Lower leg skin (tissue), 4 donors: ENCODE results near the gene SRGAP1. TPM values are rescaled to one million over a fixed set of nuclear protein-coding genes. Genes with fewer than 3 reads are reported as not detected.

Experiments used
- DNase-seq, 2 donors: peaks; one replicate each; pipeline ENCODE4 v3.0.0-alpha.2; 2019; ENCODE audit warnings: low spot score in 2 of 2
- H3K4me3 ChIP-seq: fragments of 200-600 bp; sonication (generic); 2 replicates; pipeline ENCODE4 v1.5.1; 2017; ENCODE audit warnings: mild to moderate bottlenecking, low read depth; ENCODE audit not compliant: poor library complexity, severe bottlenecking
- CTCF ChIP-seq, 3 donors: fragments of 450-650 bp; IDR thresholded peaks; one replicate each; pipeline ENCODE4 v1.5.1; 2016; ENCODE audit warnings: antibody characterized with exemption in 3 of 3, mild to moderate bottlenecking in 3 of 3, moderate library complexity in 2 of 3
- POLR2A ChIP-seq, 2 donors: fragments of 450-650 bp; IDR thresholded peaks; one replicate each; pipeline ENCODE4 v1.6.1; 2016 to 2017; ENCODE audit warnings: antibody characterized with exemption in 2 of 2, mild to moderate bottlenecking in 1 of 2, moderate library complexity in 1 of 2
- WGBS, 2 donors: methylation state at CpG; one replicate each; pipeline ENCODE4 v1.1.5; 2018; 5-methylcytosine and 5-hydroxymethylcytosine counted together
- intact Hi-C: fragments of 100-400 bp; cut with DNase I; formaldehyde crosslinking; loops from one replicate; pipeline ENCODE4 v1.15.0; 2023; ENCODE audit warnings: low total_unique reads
- total RNA-seq, 4 donors: library from RNA; depleted of rRNA; stranded (reverse); fragments of >200 nt; gene quantifications; one replicate each; pipeline ENCODE4 v1.1.0, GENCODE V29; 2016

The SRGAP1 gene
- total RNA-seq, 4 donors from 2014 or later, result 1.3 to 6.0 (median 1.7) TPM

DNA sequence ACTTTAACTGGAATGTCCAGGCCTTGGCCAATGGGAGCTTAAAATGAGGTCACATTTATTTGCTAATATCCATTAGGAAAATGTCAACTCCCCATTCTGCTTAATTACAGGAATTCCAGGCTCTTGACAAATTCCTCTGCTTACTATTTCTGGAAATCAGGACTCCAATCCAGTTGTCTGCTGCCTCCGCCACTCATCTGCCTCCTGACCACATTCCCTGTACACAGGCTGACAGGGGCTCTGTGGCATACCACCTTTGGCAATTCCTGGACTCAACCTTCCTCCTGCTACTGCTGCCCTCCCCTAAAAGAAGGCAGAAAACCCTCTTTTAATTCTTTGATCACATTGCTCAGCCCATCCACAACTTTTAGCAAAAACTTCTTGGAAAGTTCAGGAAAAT is 339.7 kb downstream of the SRGAP1 start:
- WGBS, 2 donors, result 94 to 100% methylated on average over 1 of the region's 1 CpG
- H3K4me3 ChIP-seq, result no peak overlapping the region
- DNase-seq, result no peak
- no peak for TF ChIP-seq POLR2A (IDR thresholded peaks at IDR 0.05)
- no peak for TF ChIP-seq CTCF (IDR thresholded peaks at IDR 0.05)
- intact Hi-C loops, result loop anchor here (5.0 kb wide), 1 partner anchor 342 kb away; the partner anchor contains the start of gene SRGAP1

GRCh38 chr12:64186789-64187188 is 342.3 kb downstream of the SRGAP1 start:
- no peak for DNase-seq
- TF ChIP-seq CTCF (IDR thresholded peaks at IDR 0.05) (no peak), POLR2A (IDR thresholded peaks at IDR 0.05) (no peak)
- H3K4me3 ChIP-seq, result no peak overlapping the region
- 47 to 52% methylated on average over 2 of the region's 2 CpGs for WGBS, 2 donors
- intact Hi-C loops, result no loop called here

DNA sequence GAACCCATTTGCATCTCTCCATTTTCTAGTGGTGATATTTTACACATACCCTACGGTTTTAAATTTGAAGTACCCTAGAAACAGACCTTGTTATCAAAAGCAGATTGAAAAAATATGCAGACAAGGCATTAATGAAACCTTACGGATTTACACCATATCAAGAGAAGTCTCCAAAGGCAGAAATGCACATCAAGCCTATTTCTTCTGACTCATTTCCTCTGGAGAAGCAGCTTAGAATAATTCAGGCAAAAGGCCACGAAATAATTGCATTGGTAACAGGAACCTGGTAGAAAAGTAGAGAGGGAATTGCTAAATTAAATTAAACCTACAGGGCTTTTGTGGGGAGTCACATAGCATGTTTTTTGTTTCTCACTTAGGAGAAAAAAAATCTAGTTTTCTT is 342.9 kb downstream of the SRGAP1 start:
- no peak for TF ChIP-seq CTCF (IDR thresholded peaks at IDR 0.05)
- TF ChIP-seq POLR2A (IDR thresholded peaks at IDR 0.05), result no peak
- WGBS, 2 donors, result 54 to 59% methylated on average over 3 of the region's 3 CpGs
- H3K4me3 ChIP-seq, result no peak overlapping the region
- DNase-seq, result no peak
- intact Hi-C loops, result no loop called here

DNA sequence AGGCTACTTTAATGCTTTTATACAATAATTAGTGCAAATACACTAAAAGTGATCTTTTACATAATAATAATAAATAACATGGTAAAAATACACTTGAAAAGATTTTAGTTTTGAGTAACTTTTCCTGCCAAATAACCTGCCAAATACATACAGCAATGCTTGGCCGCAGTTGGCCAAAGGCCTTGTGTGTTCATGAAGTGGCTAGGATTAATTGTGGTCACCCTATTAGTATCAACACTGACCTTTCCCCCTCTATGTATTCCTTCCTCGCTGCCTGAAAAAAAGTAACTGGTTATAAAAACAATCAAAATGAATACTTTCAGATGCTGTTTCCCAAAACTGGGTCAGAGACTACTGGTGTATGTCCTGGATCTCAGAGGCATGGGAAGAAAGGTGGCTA is 343.3 kb downstream of the SRGAP1 start:
- 83 to 94% methylated on average over 2 of the region's 2 CpGs for WGBS, 2 donors
- intact Hi-C loops, result no loop called here
- no peak overlapping the region for H3K4me3 ChIP-seq
- no peak for DNase-seq
- TF ChIP-seq POLR2A (IDR thresholded peaks at IDR 0.05) (no peak), CTCF (IDR thresholded peaks at IDR 0.05) (no peak)

DNA sequence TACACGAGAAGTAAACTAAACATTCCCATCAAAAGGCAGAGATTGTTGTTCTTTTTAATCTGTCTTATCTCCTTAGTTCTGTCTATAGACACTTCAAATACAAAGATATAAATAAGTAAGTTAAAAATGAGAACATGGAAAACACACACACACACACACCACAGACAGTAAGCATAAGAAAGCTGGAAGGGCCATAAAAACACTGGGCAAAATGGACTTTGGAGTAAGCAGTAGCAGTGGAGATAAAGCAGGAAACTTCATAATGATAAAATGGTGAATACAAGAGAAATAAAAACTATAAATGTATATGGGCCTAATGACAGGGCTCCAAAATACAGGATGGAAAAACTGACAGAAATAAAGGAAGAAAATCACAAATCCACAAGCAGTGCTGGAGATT is 345.0 kb downstream of the SRGAP1 start:
- WGBS, 2 donors, result 93 to 97% methylated on average over 1 of the region's 1 CpG
- no peak for TF ChIP-seq CTCF (IDR thresholded peaks at IDR 0.05)
- TF ChIP-seq POLR2A (IDR thresholded peaks at IDR 0.05), result no peak
- DNase-seq, result no peak
- no peak overlapping the region for H3K4me3 ChIP-seq
- intact Hi-C loops, result no loop called here

DNA sequence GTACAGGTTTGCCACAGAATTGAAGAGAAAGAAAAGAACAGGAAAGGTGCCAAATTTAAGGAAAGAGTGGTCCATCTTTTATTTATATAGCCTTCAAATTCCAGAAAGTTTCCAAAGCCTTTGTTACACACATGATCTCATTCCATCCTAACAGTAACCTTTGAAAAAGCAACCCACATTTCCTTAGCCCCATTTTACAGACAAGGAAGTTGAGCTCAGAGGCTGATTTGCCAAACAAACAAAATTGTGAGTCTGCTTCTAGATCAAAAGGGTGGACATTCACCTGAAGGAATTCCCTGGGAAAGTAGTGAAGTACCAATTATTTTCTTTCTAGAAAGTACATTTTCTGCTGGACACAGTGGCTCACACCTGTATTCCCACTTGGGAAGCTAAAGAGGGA is 345.6 kb downstream of the SRGAP1 start:
- H3K4me3 ChIP-seq, result no peak overlapping the region
- intact Hi-C loops, result no loop called here
- no peak for DNase-seq

More for the DNA sequence above, 345.6 kb downstream of the SRGAP1 start:
- no peak for TF ChIP-seq POLR2A (IDR thresholded peaks at IDR 0.05)
- no peak for TF ChIP-seq CTCF (IDR thresholded peaks at IDR 0.05)
